ENCODE data around the gene TUBA1A.
"Not testable (repeated sequence)": the region's sequence is repeated elsewhere in the genome, so short reads cannot be mapped to it uniquely, and the experiment has no call there.

TUBA1A gene

GRCh38 chr12:49137476-49137875, 51.4 kb downstream of the TUBA1A start:
- Mint-ChIP-seq H3K4me3 (no peak overlapping the region), H3K4me1 (peaks cover 15% of the 10 kb centered on the region), H3K27ac (no peak overlapping the region), H3K36me3 (ENCODE audit: low read depth) (no peaks in the 10 kb centered on the region), H3K9me3 (no peaks in the 10 kb centered on the region), H3K27me3 (ENCODE audit: low read depth) (no peaks in the 10 kb centered on the region)
- TF ChIP-seq, protein P1, sequence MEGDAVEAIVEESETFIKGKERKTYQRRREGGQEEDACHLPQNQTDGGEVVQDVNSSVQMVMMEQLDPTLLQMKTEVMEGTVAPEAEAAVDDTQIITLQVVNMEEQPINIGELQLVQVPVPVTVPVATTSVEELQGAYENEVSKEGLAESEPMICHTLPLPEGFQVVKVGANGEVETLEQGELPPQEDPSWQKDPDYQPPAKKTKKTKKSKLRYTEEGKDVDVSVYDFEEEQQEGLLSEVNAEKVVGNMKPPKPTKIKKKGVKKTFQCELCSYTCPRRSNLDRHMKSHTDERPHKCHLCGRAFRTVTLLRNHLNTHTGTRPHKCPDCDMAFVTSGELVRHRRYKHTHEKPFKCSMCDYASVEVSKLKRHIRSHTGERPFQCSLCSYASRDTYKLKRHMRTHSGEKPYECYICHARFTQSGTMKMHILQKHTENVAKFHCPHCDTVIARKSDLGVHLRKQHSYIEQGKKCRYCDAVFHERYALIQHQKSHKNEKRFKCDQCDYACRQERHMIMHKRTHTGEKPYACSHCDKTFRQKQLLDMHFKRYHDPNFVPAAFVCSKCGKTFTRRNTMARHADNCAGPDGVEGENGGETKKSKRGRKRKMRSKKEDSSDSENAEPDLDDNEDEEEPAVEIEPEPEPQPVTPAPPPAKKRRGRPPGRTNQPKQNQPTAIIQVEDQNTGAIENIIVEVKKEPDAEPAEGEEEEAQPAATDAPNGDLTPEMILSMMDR (IDR thresholded peaks at IDR 0.05; ENCODE audit: unreplicated experiment in 3 of 3) = no peak

- H3K27ac Mint-ChIP-seq; H3K9me3 Mint-ChIP-seq; H3K4me3 Mint-ChIP-seq; H3K27me3 Mint-ChIP-seq (ENCODE audit: low read depth); H3K36me3 Mint-ChIP-seq (ENCODE audit: low read depth): not testable (repeated sequence)
- peaks cover 20% of the 10 kb centered on the region for H3K4me1 Mint-ChIP-seq
Measured at GRCh38 chr12:49136997-49137396, 51.9 kb downstream of the TUBA1A start.
